Right ventricle myocardium inferior (tissue), 1 donor: Measurements from ENCODE around the gene SLC19A2. TPM values are rescaled to one million over a fixed set of nuclear protein-coding genes. Genes with fewer than 3 reads are reported as not detected.
A peak's percentile ranks its signal among the peaks of the same experiment; 100 is the strongest.
"Not testable (repeated sequence)": the region's sequence is repeated elsewhere in the genome, so short reads cannot be mapped to it uniquely, and the experiment has no call there.

Source experiments
- ATAC-seq: fragments of 200-7000 bp; cut with Tn5 transposase; one replicate; pipeline ENCODE4 v1.9.1; 2020; ENCODE audit warnings: mild to moderate bottlenecking, moderate library complexity
- DNase-seq: peaks from one replicate; pipeline ENCODE4 v3.0.0; 2021; ENCODE audit errors: missing footprints
- intact Hi-C: fragments of 100-400 bp; cut with DNase I; formaldehyde crosslinking; loops from one replicate; pipeline ENCODE4 v1.11.0; 2022
- total RNA-seq: library from RNA; stranded (reverse); fragmentation: NEBNext Ultra II Directional; extraction: Animal tissue kit (Norgen Biotek cat#: 25700); gene quantifications from one replicate; pipeline ENCODE4 v1.2.1, GENCODE V29; 2021
- donor health status: DM: no; HTN: yes; CAD: no; lungs with severe emphysema.

The SLC19A2 gene
- total RNA-seq, 1 donor from 2014 or later, result 16.5 TPM

- ATAC-seq, result peak; percentile 49
- intact Hi-C loops, result loop anchor here (5.0 kb wide), 1 partner anchor 46 kb away; no protein-coding TSS in a partner anchor
These were observed 27.5 kb upstream of the SLC19A2 start for GRCh38 chr1:169513208-169513607.

GRCh38 chr1:169511316-169512005 lies 25.7 kb upstream of the SLC19A2 start:
- no peak for DNase-seq
- ATAC-seq, result peak; percentile 85
- intact Hi-C loops, result loop anchor here (5.0 kb wide), 1 partner anchor 44 kb away; no protein-coding TSS in a partner anchor

More at GRCh38 chr1:169513208-169513607, 27.5 kb upstream of the SLC19A2 start:
- no peak for DNase-seq

DNA sequence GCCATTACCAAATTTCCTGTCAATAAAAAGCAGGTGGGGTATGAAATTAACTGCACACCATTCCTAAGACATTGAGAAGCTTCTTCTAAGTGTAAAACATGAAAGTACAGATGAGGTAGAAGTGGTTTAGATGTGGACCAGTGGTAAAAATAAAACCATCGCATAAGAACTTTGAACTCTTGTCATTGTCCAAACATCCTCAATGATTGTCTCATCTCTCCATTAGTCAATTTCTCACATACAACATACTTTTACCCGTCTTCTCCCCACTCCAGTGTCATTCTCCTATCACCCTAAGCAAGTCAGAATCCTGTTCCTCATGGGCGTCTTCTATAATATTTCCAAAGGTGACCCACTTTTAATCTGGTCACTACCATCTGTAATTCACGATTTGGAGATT lies 24.3 kb upstream of the SLC19A2 start:
- intact Hi-C loops, result loop anchor here (5.0 kb wide), 1 partner anchor 43 kb away; no protein-coding TSS in a partner anchor
- DNase-seq, result no peak
- no peak for ATAC-seq

DNA sequence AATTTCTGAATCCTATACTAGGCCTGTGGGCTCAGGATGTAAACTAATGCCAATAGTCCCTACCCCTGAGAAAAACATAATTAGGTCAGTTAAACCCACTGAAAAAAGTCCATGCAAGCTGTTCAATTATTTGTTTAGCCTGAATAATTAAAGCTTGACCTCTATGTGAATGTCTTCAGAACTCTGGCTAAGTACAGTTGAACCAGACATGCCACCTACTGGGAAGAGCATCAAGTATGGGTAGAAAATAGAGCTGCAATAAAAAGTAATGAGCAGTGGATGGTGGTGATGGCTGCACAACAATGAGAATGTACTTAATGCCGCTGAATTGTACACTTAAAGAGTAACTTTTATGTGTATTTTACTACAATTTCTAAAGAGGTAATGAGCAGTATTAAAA lies 23.6 kb upstream of the SLC19A2 start:
- ATAC-seq, result peak; percentile 57
- intact Hi-C loops, result no loop called here
- no peak for DNase-seq

GRCh38 chr1:169508432-169509338 lies 22.9 kb upstream of the SLC19A2 start:
- DNase-seq (no peak), ATAC-seq (no peak)
- intact Hi-C loops, result no loop called here

DNA sequence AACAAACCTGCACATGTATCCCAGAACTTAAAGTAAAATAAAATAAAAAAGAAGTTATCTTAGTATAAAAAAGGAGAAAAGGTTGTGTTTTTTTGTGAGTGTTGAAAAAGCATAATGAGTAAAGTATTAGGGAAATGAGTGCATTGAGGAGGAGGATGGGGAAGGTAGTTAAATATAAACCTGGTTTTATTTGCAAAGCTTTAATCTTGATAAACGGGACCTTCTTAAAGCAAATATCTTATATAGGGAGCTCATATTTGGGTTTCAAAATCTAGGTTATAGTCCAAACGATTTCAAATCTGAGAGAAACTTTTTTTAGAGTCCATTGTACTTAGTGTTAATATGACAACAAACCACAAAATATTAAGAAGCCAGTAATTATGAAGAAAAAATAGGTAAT lies 21.7 kb upstream of the SLC19A2 start:
- intact Hi-C loops, result no loop called here
- ATAC-seq (no peak), DNase-seq (no peak)

GRCh38 chr1:169503601-169504000 lies 17.9 kb upstream of the SLC19A2 start:
- intact Hi-C loops, DNase-seq, ATAC-seq: not testable (repeated sequence)

- ATAC-seq (no peak), DNase-seq (no peak)
- intact Hi-C loops, result no loop called here
These were observed 14.1 kb upstream of the SLC19A2 start for GRCh38 chr1:169499807-169500206.

DNA sequence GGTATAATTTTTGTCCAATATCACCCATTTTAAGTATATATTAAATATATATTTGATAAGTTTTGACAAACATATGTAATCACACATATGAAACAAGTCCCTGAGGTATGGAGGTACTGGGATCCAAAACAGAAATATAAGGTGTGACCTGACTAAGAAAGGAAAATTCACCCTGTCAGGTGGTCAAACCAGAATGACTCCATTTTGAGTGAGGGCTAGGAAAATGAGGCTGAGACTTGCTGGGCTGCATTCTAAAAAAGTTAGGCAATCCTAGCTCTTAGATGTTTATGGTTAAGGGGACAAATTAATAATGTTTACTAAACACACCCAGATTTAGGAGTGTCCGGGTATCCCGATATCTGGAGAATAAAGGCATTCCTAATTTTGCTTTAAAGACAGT lies 11.6 kb upstream of the SLC19A2 start:
- intact Hi-C loops, result no loop called here
- ATAC-seq (no peak), DNase-seq (no peak)

- intact Hi-C loops, result no loop called here
- ATAC-seq (no peak), DNase-seq (no peak)
These were observed 10.2 kb upstream of the SLC19A2 start for GRCh38 chr1:169495916-169496315.

DNA sequence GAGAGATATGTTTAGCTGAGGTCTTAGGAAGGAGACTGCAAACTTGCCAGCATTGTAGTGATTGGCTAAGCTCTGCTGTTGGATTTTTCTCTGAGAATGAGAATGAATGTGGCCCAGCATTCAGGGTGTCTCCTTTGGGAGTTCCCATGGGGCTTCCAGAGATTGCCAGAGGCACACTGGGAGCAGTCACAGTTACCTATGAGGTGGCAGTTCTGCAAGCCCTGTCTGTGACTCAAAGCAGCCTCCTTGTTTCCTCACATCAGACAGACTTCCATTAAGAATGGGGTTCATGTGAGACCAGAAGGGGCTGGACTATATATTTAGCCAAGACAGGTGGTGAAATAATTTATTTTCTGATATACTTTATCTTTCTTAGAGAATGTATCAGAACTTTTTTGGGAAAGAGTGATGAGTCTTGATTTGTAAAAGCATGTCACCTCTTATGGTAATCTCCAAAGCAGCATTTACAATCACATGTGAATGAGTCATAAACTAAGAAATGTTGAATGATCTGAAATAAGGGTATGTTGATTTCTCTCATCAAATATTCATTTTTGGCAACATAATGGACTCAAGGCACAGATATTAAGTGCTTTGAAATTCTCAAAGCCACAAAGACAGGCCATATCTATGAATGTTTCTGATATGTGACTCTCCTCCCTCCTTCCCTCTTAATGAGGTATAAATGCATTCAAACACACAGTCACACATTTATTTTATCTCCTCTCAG lies 9.5 kb upstream of the SLC19A2 start:
- ATAC-seq, result no peak

DNA sequence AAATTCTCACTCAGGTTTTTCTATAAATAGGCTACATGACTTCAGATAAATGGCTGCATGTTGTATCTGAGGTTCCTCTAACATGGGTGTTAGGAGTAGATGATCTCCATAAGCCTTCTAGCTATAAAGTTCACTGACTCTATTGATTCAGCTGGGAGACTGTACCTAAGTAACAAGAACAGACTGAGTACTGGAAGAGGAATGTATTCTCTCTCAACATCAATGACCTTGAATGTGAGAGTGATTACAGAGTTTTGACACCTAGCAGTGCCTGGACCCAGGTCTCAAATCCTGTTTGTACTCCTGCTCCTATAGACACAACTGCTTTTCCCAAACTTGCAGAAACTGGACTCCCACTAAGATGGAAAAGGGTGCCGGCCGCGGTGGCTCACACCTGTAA lies 8.6 kb upstream of the SLC19A2 start:
- intact Hi-C loops, result no loop called here
- DNase-seq, result no peak
- ATAC-seq, result no peak

More for the DNA sequence above, 9.5 kb upstream of the SLC19A2 start:
- intact Hi-C loops, result no loop called here
- DNase-seq, result no peak

- no peak for ATAC-seq
- intact Hi-C loops, result no loop called here
- DNase-seq, result no peak
These were observed 7.5 kb upstream of the SLC19A2 start for GRCh38 chr1:169493251-169493650.

DNA sequence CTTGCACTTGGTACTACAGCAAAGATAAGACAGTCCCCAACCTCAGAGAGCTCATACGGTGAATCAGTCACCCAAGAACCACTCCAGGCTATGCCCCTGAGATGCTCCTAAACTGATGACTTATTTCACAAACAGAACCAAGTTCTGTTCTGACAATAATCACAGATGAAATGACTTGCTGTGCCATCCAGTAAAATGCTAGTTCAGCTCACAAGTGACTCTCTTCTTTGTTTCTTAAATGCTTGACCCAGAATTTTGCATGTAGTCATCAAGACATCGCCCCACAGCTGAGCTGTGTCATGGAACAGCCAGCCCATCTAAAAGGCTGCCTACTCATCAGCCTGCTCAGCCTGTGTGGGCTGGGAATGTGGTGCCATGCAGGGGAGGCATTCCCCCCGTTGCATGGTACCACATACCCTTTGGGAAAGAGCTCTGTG lies 6.1 kb upstream of the SLC19A2 start:
- DNase-seq (no peak), ATAC-seq (no peak)
- intact Hi-C loops, result no loop called here

- ATAC-seq (no peak), DNase-seq (no peak)
- intact Hi-C loops, result loop anchor here (5.0 to 10.0 kb wide), 2 partner anchors 383 to 404 kb away; partner anchors contain the start of genes ATP1B1 and SCYL3
These were observed 2.4 kb upstream of the SLC19A2 start for GRCh38 chr1:169488157-169488556.

- ATAC-seq (no peak), DNase-seq (no peak)
- intact Hi-C loops, result loop anchor here (5.0 to 10.0 kb wide), 2 partner anchors 383 to 405 kb away; partner anchors contain the start of genes ATP1B1 and SCYL3
These were observed 1.8 kb upstream of the SLC19A2 start for GRCh38 chr1:169487561-169487960.

DNA sequence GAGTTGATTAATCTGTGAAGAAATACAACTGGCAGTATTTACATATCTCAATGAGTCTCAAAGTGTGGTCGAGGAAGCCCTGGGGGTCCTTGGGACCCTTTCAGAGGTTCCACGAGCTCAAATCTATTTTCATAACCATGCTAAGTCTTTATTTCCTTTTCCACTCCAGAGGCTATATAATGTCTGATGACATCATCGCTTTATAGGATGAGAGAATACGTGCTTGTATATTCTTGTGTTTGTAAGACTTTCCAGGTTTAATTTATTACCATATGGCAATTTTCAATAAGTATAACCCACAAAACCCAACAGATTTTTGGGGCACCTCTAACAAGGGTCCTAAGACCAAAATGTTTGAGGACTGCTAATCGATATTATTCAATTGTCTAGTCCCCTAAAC lies 1.4 kb upstream of the SLC19A2 start:
- ATAC-seq (no peak), DNase-seq (no peak)
- intact Hi-C loops, result loop anchor here (5.0 to 10.0 kb wide), 2 partner anchors 382 to 405 kb away; partner anchors contain the start of genes ATP1B1 and SCYL3

GRCh38 chr1:169486281-169487051 lies 722 bp upstream of the SLC19A2 start:
- ATAC-seq (no peak), DNase-seq (no peak)
- intact Hi-C loops, result loop anchor here (5.0 to 10.0 kb wide), 2 partner anchors 382 to 406 kb away; partner anchors contain the start of genes ATP1B1 and SCYL3
